Activated CD4-positive, alpha-beta T cell treated with anti-CD3 and anti-CD28 coated beads for 36 hours (primary cell): ENCODE measurements around the gene BARHL1. TPM values are rescaled to one million over a fixed set of nuclear protein-coding genes. Genes with fewer than 3 reads are reported as not detected.
"Not testable (repeated sequence)": the region's sequence is repeated elsewhere in the genome, so short reads cannot be mapped to it uniquely, and the experiment has no call there.

Experiments
- ATAC-seq: fragments of 200-7000 bp; cut with Tn5 transposase; one replicate; pipeline ENCODE4 v1.10.0; 2021; ENCODE audit warnings: mild to moderate bottlenecking, moderate library complexity
- CTCF ChIA-PET: fragments of 350-600 bp; sonication (Branson Sonifier 250); formaldehyde crosslinking; loops from one replicate; lab custom pipeline; 2021; ENCODE audit warnings: antibody characterized with exemption; lab: Charles Lee
- POLR2A ChIA-PET: fragments of 350-600 bp; sonication (Branson Sonifier 250); formaldehyde crosslinking; loops from one replicate; lab custom pipeline; 2021; ENCODE audit warnings: antibody characterized with exemption, inconsistent platforms; lab: Charles Lee
- DNase-seq: peaks from one replicate; pipeline ENCODE4 v3.0.0-alpha.2; 2020
- H3K27ac Mint-ChIP-seq: one replicate; pipeline ENCODE4 v1.8.0; 2021; ENCODE audit warnings: mixed read lengths
- H3K27me3 Mint-ChIP-seq: one replicate; pipeline ENCODE4 v1.8.0; 2021; ENCODE audit warnings: mixed read lengths
- H3K36me3 Mint-ChIP-seq: one replicate; pipeline ENCODE4 v1.8.0; 2021; ENCODE audit warnings: low read depth, mixed read lengths
- H3K4me1 Mint-ChIP-seq: one replicate; pipeline ENCODE4 v1.8.0; 2021; ENCODE audit warnings: mixed read lengths
- H3K4me3 Mint-ChIP-seq: one replicate; pipeline ENCODE4 v1.8.0; 2021; ENCODE audit warnings: mild to moderate bottlenecking, moderate library complexity, mixed read lengths
- H3K9me3 Mint-ChIP-seq: one replicate; pipeline ENCODE4 v1.8.0; 2021; ENCODE audit warnings: low read depth, mixed read lengths
- intact Hi-C, 2 experiments: fragments of 100-400 bp; cut with DNase I in 1 of 2; cut with micrococcal nuclease in 1 of 2; formaldehyde crosslinking; loops; one replicate each; pipeline versions ENCODE4 v1.14.2 to v1.15.1; 2022 to 2024; cut with DNase I, micrococcal nuclease
- total RNA-seq, 2 experiments: library from RNA; stranded (reverse); gene quantifications; one replicate each; pipeline ENCODE4 v1.2.3, GENCODE V29; 2021

The BARHL1 gene
- total RNA-seq, 2 experiments from 2014 or later, result not detected

DNA sequence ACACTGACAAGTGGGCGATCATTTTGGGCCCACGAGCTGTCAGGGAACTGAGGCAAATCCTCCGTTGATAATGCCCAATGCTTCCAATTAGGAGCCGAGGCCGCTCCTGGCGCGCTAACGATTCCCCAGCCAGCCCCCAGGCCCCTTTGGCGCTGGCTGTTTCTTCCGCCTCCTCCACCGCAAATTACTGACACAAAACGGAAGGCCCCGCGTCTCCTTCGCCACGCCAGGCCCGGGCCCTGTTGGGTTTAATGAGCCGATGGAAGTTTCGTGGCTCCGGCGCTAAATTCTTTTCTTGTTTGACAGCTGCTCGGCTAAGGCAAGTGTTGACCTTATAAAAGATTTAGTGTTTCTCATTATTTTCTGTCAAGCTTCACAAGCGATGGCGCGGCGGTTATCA is 25.7 kb upstream of the BARHL1 start:
- Mint-ChIP-seq H3K4me3 (no peak overlapping the region), H3K27me3 (peaks cover 20% of the 10 kb centered on the region), H3K27ac (no peak overlapping the region), H3K4me1 (no peaks in the 10 kb centered on the region), H3K9me3 (no peaks in the 10 kb centered on the region), H3K36me3 (no peaks in the 10 kb centered on the region)
- intact Hi-C loops, result loop anchor here in 1 of 2 experiments (5.0 kb wide), 1 partner anchor 601 kb away; no protein-coding TSS in a partner anchor
- CTCF ChIA-PET, result interaction anchor here (0.7 kb wide), 1 partner anchor 231 kb away, joined by 3 read pairs; no protein-coding TSS in a partner anchor
- DNase-seq (no peak), ATAC-seq (no peak)
- POLR2A ChIA-PET, result no interaction called here

- Mint-ChIP-seq H3K4me3 (no peak overlapping the region), H3K27me3 (peaks cover 21% of the 10 kb centered on the region), H3K4me1 (no peaks in the 10 kb centered on the region), H3K27ac (no peak overlapping the region), H3K9me3 (no peaks in the 10 kb centered on the region), H3K36me3 (no peaks in the 10 kb centered on the region)
- intact Hi-C loops, result loop anchor here in 1 of 2 experiments (5.0 kb wide), 1 partner anchor 600 kb away; no protein-coding TSS in a partner anchor
- POLR2A ChIA-PET, result no interaction called here
- CTCF ChIA-PET, result interaction anchor here (0.5 to 0.7 kb wide), 2 partner anchors 18 to 232 kb away, joined by 3 read pairs; no protein-coding TSS in a partner anchor
- ATAC-seq (no peak), DNase-seq (no peak)
These were observed 25.2 kb upstream of the BARHL1 start for GRCh38 chr9:132557159-132557558.

DNA sequence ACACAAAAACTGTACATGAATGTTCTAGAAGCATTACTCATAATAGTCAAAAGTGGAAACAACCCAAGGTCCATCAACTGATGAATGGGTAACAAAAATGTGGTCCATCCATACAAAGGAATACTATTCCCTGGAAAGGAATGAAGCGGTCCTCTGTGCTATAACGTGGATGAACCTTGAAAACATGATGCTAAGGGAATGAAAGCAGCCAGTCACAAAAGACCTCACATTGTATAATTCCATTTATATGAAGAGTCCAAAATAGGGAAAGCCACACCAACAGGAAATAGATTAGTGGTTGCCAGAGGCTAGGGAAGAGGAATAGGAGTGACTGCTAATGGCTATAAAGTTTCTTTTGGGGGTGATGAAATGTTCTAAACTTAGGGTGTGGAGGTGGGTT is 22.7 kb upstream of the BARHL1 start:
- ChIA-PET CTCF (interaction anchor here (0.7 kb wide), 1 partner anchor 16 kb away, joined by 3 read pairs; no protein-coding TSS in a partner anchor), POLR2A (no interaction called here)
- intact Hi-C loops, result loop anchor here in 1 of 2 experiments (5.0 kb wide), 1 partner anchor 598 kb away; no protein-coding TSS in a partner anchor
- Mint-ChIP-seq H3K36me3 (no peaks in the 10 kb centered on the region), H3K9me3 (no peaks in the 10 kb centered on the region), H3K4me3 (no peak overlapping the region), H3K27ac (no peak overlapping the region), H3K4me1 (no peaks in the 10 kb centered on the region), H3K27me3 (peaks cover 25% of the 10 kb centered on the region)
- ATAC-seq, result no peak
- no peak for DNase-seq

GRCh38 chr9:132560616-132561202 is 21.7 kb upstream of the BARHL1 start:
- H3K4me3 Mint-ChIP-seq, result no peak overlapping the region
- ATAC-seq (no peak), DNase-seq (no peak)
- POLR2A ChIA-PET, result no interaction called here
- H3K4me1 Mint-ChIP-seq, result no peaks in the 10 kb centered on the region
- peaks cover 23% of the 10 kb centered on the region for H3K27me3 Mint-ChIP-seq
- H3K9me3 Mint-ChIP-seq, result no peaks in the 10 kb centered on the region
- no peak overlapping the region for H3K27ac Mint-ChIP-seq
- H3K36me3 Mint-ChIP-seq, result no peaks in the 10 kb centered on the region
- CTCF ChIA-PET, result interaction anchor here (0.6 to 0.7 kb wide), 2 partner anchors 14 to 128 kb away, joined by 3 to 5 read pairs; no protein-coding TSS in a partner anchor
- intact Hi-C loops, result no loop called here

DNA sequence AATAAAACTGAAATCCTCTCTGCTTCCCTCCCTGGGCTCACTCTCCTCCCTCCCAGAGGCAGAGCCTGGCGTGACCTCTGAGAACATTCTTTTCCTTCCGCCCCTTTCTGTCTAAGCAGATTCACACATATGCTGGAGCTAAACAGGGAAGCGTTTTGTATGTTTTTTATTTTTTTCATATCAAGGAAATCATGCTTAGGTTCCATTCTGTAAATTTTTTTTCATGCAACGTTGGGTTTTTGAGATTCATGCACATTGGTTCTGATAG is 20.2 kb upstream of the BARHL1 start:
- no peaks in the 10 kb centered on the region for H3K36me3 Mint-ChIP-seq
- intact Hi-C loops, result no loop called here
- no peak overlapping the region for H3K27ac Mint-ChIP-seq
- ChIA-PET POLR2A (no interaction called here), CTCF (no interaction called here)
- no peaks in the 10 kb centered on the region for H3K4me1 Mint-ChIP-seq
- H3K9me3 Mint-ChIP-seq, result no peaks in the 10 kb centered on the region
- DNase-seq (no peak), ATAC-seq (no peak)
- no peak overlapping the region for H3K4me3 Mint-ChIP-seq
- H3K27me3 Mint-ChIP-seq, result peaks cover 23% of the 10 kb centered on the region

DNA sequence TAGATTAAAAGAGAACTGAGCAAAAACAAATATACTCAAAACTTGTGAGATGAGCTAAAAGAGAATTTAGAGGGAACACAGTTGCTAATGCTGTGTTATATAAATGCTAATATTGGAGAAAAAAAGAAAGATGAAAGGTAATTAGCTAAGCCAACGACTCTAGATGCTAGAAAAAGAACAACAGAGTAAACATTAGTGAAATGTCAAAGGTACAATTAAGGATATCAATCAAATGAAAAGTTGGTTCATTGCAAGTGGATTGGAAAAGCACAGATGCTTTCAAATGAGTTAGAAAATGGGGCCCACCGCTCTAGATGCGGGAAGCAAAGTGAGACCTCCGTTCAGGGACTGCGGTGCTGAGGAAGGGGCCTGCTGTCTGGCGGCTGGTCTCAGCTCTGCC is 17.9 kb upstream of the BARHL1 start:
- intact Hi-C loops, result no loop called here
- H3K27me3 Mint-ChIP-seq, result peaks cover 17% of the 10 kb centered on the region
- DNase-seq (no peak), ATAC-seq (no peak)
- CTCF ChIA-PET, result no interaction called here
- no peak overlapping the region for H3K27ac Mint-ChIP-seq
- POLR2A ChIA-PET, result no interaction called here
- no peak overlapping the region for H3K4me3 Mint-ChIP-seq
- no peaks in the 10 kb centered on the region for H3K4me1 Mint-ChIP-seq
- no peaks in the 10 kb centered on the region for H3K9me3 Mint-ChIP-seq
- H3K36me3 Mint-ChIP-seq, result no peaks in the 10 kb centered on the region

DNA sequence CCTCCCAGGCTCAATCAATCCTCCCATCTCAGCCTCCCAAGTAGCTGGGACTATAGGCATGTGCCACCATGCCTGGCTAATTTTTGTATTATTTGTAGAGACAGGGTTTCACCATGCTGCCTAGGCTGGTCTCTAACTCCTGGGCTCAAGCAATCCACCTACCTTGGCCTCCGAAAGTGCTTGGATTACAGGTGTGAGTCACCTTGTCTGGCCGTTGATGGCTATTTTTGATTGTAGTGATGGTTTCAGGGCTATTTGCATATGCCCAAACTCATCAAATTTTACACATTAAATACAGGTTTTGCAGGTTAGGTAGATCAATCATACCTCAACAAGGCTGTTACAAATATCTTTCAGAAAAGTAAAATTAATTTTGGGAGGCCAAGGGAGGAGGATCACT is 13.6 kb upstream of the BARHL1 start:
- H3K36me3 Mint-ChIP-seq, H3K4me3 Mint-ChIP-seq, ATAC-seq, DNase-seq, POLR2A ChIA-PET, H3K9me3 Mint-ChIP-seq, intact Hi-C loops, H3K27me3 Mint-ChIP-seq, H3K4me1 Mint-ChIP-seq, H3K27ac Mint-ChIP-seq: not testable (repeated sequence)
- CTCF ChIA-PET, result interaction anchor here (0.9 to 1.4 kb wide), 2 partner anchors 24 to 154 kb away, joined by 3 read pairs; no protein-coding TSS in a partner anchor

DNA sequence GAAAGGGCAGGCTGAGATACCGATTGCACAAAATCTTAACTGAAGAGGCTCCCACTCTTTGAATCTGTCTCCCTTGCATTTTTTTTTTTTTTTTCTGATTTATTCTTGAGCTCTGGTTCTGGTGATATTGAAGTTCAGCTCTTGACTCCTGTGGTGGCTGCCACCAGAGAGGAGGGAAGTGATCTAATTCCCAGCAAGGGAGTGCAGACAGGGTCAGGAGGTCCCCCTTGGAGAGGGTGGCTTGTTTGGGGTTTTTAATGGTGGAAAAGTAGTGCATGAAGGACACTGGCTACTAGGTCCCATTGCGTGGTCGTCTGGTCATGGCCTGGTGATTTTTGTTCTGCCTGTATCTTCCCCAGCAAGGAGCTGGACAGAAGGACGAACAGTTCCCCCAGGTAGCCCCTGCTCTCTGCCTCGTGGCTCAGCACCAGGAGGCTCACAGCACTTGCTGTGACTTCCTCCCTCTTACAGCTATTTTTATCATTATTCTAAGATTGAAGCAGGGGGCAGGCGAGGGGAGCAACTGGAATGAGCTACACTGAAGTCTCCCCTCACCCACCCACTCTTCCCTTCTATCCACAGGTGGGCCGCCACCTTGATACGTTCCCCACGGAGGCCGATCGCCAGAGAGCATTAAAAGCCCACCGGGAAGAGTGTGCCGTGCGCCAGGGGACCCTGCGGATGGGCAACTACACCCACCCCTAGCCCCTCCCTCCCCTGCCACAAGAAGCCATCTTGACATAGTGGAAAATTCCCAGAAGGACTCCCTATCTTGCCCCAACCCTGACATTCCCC is 10.4 kb upstream of the BARHL1 start:
- no peak overlapping the region for H3K27ac Mint-ChIP-seq
- intact Hi-C loops, result no loop called here
- no peak overlapping the region for H3K4me3 Mint-ChIP-seq
- peaks cover 28% of the 10 kb centered on the region for H3K27me3 Mint-ChIP-seq
- H3K9me3 Mint-ChIP-seq, result no peaks in the 10 kb centered on the region
- CTCF ChIA-PET, result interaction anchor here (0.6 to 0.9 kb wide), 3 partner anchors 65 to 162 kb away, joined by 3 to 4 read pairs (median 3); partner anchors contain the start of gene CFAP77
- no peaks in the 10 kb centered on the region for H3K36me3 Mint-ChIP-seq
- ATAC-seq (no peak), DNase-seq (no peak)
- POLR2A ChIA-PET, result interaction anchor here (0.7 kb wide), 1 partner anchor 199 kb away, joined by 6 read pairs; no protein-coding TSS in a partner anchor
- H3K4me1 Mint-ChIP-seq, result no peaks in the 10 kb centered on the region

GRCh38 chr9:132572921-132573320 is 9.5 kb upstream of the BARHL1 start:
- no peak for ATAC-seq

GRCh38 chr9:132575005-132575609 is 7.3 kb upstream of the BARHL1 start:
- intact Hi-C loops, result loop anchor here (1.0 to 5.0 kb wide), 4 partner anchors 68 to 164 kb away; partner anchors contain the start of gene CFAP77 (in 1 of the 2)
- DNase-seq, result peak; percentile 80
- Mint-ChIP-seq H3K4me1 (no peaks in the 10 kb centered on the region), H3K4me3 (no peak overlapping the region), H3K27ac (no peak overlapping the region), H3K36me3 (no peaks in the 10 kb centered on the region), H3K27me3 (peaks cover 51% of the 10 kb centered on the region), H3K9me3 (no peaks in the 10 kb centered on the region)
- ChIA-PET POLR2A (no interaction called here), CTCF (interaction anchor here (0.7 to 1.1 kb wide), 4 partner anchors 15 to 165 kb away, joined by 3 read pairs; partner anchors contain the start of gene CFAP77)
- peak; percentile 86 for ATAC-seq

More at GRCh38 chr9:132572921-132573320, 9.5 kb upstream of the BARHL1 start:
- no peaks in the 10 kb centered on the region for H3K9me3 Mint-ChIP-seq
- DNase-seq, result no peak
- no peak overlapping the region for H3K4me3 Mint-ChIP-seq
- ChIA-PET POLR2A (interaction anchor here (0.7 kb wide), 1 partner anchor 200 kb away, joined by 6 read pairs; no protein-coding TSS in a partner anchor), CTCF (no interaction called here)
- no peak overlapping the region for H3K27ac Mint-ChIP-seq
- no peaks in the 10 kb centered on the region for H3K36me3 Mint-ChIP-seq
- peaks cover 35% of the 10 kb centered on the region for H3K27me3 Mint-ChIP-seq
- no peaks in the 10 kb centered on the region for H3K4me1 Mint-ChIP-seq
- intact Hi-C loops, result no loop called here

DNA sequence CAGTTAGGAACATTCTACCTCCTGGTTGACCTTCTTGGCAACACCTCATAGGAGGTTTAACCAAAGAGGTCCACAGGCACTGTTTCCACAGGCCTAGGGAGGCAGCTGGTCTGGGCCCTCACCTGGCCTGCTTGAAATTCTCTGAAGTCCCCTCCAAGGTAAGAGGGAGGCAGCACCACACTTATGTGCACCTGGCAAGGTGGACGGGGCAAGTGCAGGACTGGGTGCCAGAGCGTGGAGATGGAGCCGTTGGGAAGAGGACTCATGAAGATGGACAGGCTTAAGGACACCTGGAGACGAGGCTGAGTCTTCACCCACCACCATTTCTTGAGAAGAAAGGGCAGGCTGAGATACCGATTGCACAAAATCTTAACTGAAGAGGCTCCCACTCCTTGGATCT is 6.6 kb upstream of the BARHL1 start:
- Mint-ChIP-seq H3K27ac (no peak overlapping the region), H3K4me1 (no peaks in the 10 kb centered on the region), H3K9me3 (no peaks in the 10 kb centered on the region), H3K27me3 (peaks cover 51% of the 10 kb centered on the region), H3K4me3 (no peak overlapping the region), H3K36me3 (no peaks in the 10 kb centered on the region)
- DNase-seq (no peak), ATAC-seq (no peak)
- intact Hi-C loops, result loop anchor here (1.0 to 5.0 kb wide), 4 partner anchors 69 to 165 kb away; partner anchors contain the start of gene CFAP77 (in 1 of the 2)
- POLR2A ChIA-PET, result no interaction called here
- CTCF ChIA-PET, result interaction anchor here (0.7 to 1.2 kb wide), 4 partner anchors 16 to 166 kb away, joined by 3 to 5 read pairs (median 4); partner anchors contain the start of gene CFAP77
